Hepatocyte (in vitro differentiated cells): ENCODE results near the gene MYH2.

Experiments
- CTCF ChIP-seq: fragments of 200-600 bp; sonication (generic); IDR thresholded peaks from 2 replicates; pipeline ENCODE4 v1.5.1; 2016; ENCODE audit warnings: antibody characterized with exemption, mild to moderate bottlenecking; ENCODE audit not compliant: poor library complexity
- EZH2 ChIP-seq: fragments of 200-600 bp; sonication (generic); IDR thresholded peaks from 2 replicates; pipeline ENCODE4 v1.6.1; 2016; ENCODE audit warnings: antibody characterized with exemption, mild to moderate bottlenecking, borderline replicate concordance

GRCh38 chr17:10579270-10579669 lies 29.8 kb upstream of the MYH2 start:
- TF ChIP-seq CTCF (no peak), EZH2 (no peak)
